OCI-LY1 (cell line): Measurements from ENCODE around the gene CEP95.

Experiments used
- EZH2 ChIP-seq: fragments of 200-600 bp; sonication (generic), shearing (Covaris generic); IDR thresholded peaks from 2 replicates; pipeline ENCODE4 v1.8.0; 2017; ENCODE audit warnings: borderline replicate concordance, mixed run types, mild to moderate bottlenecking, antibody characterized with exemption, low read length, moderate library complexity, mixed read lengths
- TF ChIP-seq, protein P1 (sequence below): fragments of 200-600 bp; sonication (generic), shearing (Covaris generic); IDR thresholded peaks from 2 replicates; pipeline ENCODE4 v1.5.1; 2017; ENCODE audit warnings: mild to moderate bottlenecking, antibody characterized with exemption, low read length, moderate library complexity, mixed read lengths

- TF ChIP-seq EZH2: no peak
- TF ChIP-seq, protein P1, sequence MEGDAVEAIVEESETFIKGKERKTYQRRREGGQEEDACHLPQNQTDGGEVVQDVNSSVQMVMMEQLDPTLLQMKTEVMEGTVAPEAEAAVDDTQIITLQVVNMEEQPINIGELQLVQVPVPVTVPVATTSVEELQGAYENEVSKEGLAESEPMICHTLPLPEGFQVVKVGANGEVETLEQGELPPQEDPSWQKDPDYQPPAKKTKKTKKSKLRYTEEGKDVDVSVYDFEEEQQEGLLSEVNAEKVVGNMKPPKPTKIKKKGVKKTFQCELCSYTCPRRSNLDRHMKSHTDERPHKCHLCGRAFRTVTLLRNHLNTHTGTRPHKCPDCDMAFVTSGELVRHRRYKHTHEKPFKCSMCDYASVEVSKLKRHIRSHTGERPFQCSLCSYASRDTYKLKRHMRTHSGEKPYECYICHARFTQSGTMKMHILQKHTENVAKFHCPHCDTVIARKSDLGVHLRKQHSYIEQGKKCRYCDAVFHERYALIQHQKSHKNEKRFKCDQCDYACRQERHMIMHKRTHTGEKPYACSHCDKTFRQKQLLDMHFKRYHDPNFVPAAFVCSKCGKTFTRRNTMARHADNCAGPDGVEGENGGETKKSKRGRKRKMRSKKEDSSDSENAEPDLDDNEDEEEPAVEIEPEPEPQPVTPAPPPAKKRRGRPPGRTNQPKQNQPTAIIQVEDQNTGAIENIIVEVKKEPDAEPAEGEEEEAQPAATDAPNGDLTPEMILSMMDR: no peak
Measured at GRCh38 chr17:64502021-64502420, 4.8 kb upstream of the CEP95 start.
